Neural progenitor cell (in vitro differentiated cells): ENCODE measurements around the gene NOP58. TPM values are rescaled to one million over a fixed set of nuclear protein-coding genes. Genes with fewer than 3 reads are reported as not detected.

Experiments
- DNase-seq: peaks from one replicate; pipeline ENCODE4 v3.0.0-alpha.2; 2016; ENCODE audit warnings: low spot score
- H2AFZ ChIP-seq: fragments of 200-600 bp; sonication (generic); replicated peaks from 2 replicates; pipeline ENCODE4 v1.6.1; 2016; ENCODE audit warnings: antibody characterized with exemption
- H3F3A ChIP-seq: fragments of 200-600 bp; sonication (generic); 2 replicates; pipeline ENCODE4 v1.6.1; 2016; ENCODE audit warnings: antibody characterized with exemption, low read depth
- H3K27ac ChIP-seq: fragments of 200-600 bp; sonication (generic); 2 replicates; pipeline ENCODE4 v1.5.1; 2016; ENCODE audit warnings: mild to moderate bottlenecking
- H3K27me3 ChIP-seq: fragments of 200-600 bp; sonication (generic); 2 replicates; pipeline ENCODE4 v1.6.1; 2016; ENCODE audit warnings: mild to moderate bottlenecking, moderate library complexity
- H3K36me3 ChIP-seq: fragments of 200-600 bp; sonication (generic); 2 replicates; pipeline ENCODE4 v1.5.1; 2016
- H3K4me1 ChIP-seq: fragments of 200-600 bp; sonication (generic); 2 replicates; pipeline ENCODE4 v1.6.1; 2016; ENCODE audit warnings: mixed run types
- H3K4me2 ChIP-seq: fragments of 200-600 bp; sonication (generic); 2 replicates; pipeline ENCODE4 v1.6.1; 2016
- H3K4me3 ChIP-seq: fragments of 200-600 bp; sonication (generic); 2 replicates; pipeline ENCODE4 v1.5.1; 2016
- H3K79me2 ChIP-seq: fragments of 200-600 bp; sonication (generic); 2 replicates; pipeline ENCODE4 v1.6.1; 2016; ENCODE audit warnings: low read depth
- H3K9ac ChIP-seq: fragments of 200-600 bp; sonication (generic); 2 replicates; pipeline ENCODE4 v1.6.1; 2016
- H3K9me3 ChIP-seq: fragments of 200-600 bp; sonication (generic); 2 replicates; pipeline ENCODE4 v1.5.1; 2016; ENCODE audit warnings: low read depth
- H4K20me1 ChIP-seq: fragments of 200-600 bp; sonication (generic); 2 replicates; pipeline ENCODE4 v1.6.1; 2016; ENCODE audit warnings: low read depth
- H3K27ac Mint-ChIP-seq: 3 replicates; pipeline ENCODE4 v1.8.0; 2021; ENCODE audit warnings: mixed read lengths
- H3K27me3 Mint-ChIP-seq: 2 replicates; pipeline ENCODE4 v1.8.0; 2022; ENCODE audit warnings: low read depth, mild to moderate bottlenecking, inconsistent platforms, moderate library complexity, mixed read lengths; ENCODE audit not compliant: insufficient read depth
- H3K36me3 Mint-ChIP-seq: 3 replicates; pipeline ENCODE4 v1.8.0; 2021; ENCODE audit warnings: mixed read lengths
- H3K4me1 Mint-ChIP-seq: 3 replicates; pipeline ENCODE4 v1.8.0; 2021; ENCODE audit warnings: mixed read lengths
- H3K4me3 Mint-ChIP-seq: 3 replicates; pipeline ENCODE4 v1.8.0; 2021; ENCODE audit warnings: mild to moderate bottlenecking, moderate library complexity, mixed read lengths
- H3K9me3 Mint-ChIP-seq: 3 replicates; pipeline ENCODE4 v1.8.0; 2020; ENCODE audit warnings: mixed read lengths
- CTCF ChIP-seq: fragments of 200-600 bp; sonication (generic); IDR thresholded peaks from 2 replicates; pipeline ENCODE4 v1.5.1; 2017; ENCODE audit warnings: antibody characterized with exemption, mild to moderate bottlenecking
- EZH2 ChIP-seq: fragments of 200-600 bp; sonication (generic); IDR thresholded peaks from 2 replicates; pipeline ENCODE4 v1.6.1; 2017; ENCODE audit warnings: antibody characterized with exemption, mild to moderate bottlenecking, moderate library complexity
- EZH2phosphoT487 ChIP-seq: fragments of 200-600 bp; sonication (generic); IDR thresholded peaks from 2 replicates; pipeline ENCODE4 v1.6.1; 2017; ENCODE audit warnings: antibody characterized with exemption
- total RNA-seq: library from RNA; depleted of rRNA; stranded (reverse); fragments of >200 nt; gene quantifications from 2 replicates; pipeline ENCODE4 v1.2.3, GENCODE V29; 2015; ENCODE audit warnings: low replicate concordance

NOP58 gene
- total RNA-seq, 1 donor from 2014 or later, result 112 TPM

GRCh38 chr2:202278036-202278760, 12.6 kb downstream of the NOP58 start:
- peaks cover 32% of the 10 kb centered on the region for H3K36me3 ChIP-seq
- H3K36me3 Mint-ChIP-seq, result peaks cover 13% of the 10 kb centered on the region
- H3K4me3 Mint-ChIP-seq, result no peak overlapping the region

GRCh38 chr2:202278944-202279343, 13.4 kb downstream of the NOP58 start:
- Histone ChIP-seq H3K36me3 (peaks cover 32% of the 10 kb centered on the region), H3K27me3 (no peaks in the 10 kb centered on the region), H2AFZ (no peak overlapping the region), H3K79me2 (peaks cover 82% of the 10 kb centered on the region), H3K4me1 (no peaks in the 10 kb centered on the region), H3F3A (peaks cover 50% of the 10 kb centered on the region), H3K9ac (no peak overlapping the region), H3K4me3 (no peak overlapping the region), H3K27ac (no peak overlapping the region), H4K20me1 (peaks cover 62% of the 10 kb centered on the region), H3K4me2 (no peak overlapping the region), H3K9me3 (no peaks in the 10 kb centered on the region)
- TF ChIP-seq EZH2phosphoT487 (no peak), EZH2 (no peak), CTCF (peak; percentile 59)
- Mint-ChIP-seq H3K4me1 (no peaks in the 10 kb centered on the region), H3K4me3 (no peak overlapping the region), H3K27ac (no peak overlapping the region), H3K27me3 (no peaks in the 10 kb centered on the region), H3K36me3 (peaks cover 13% of the 10 kb centered on the region), H3K9me3 (no peaks in the 10 kb centered on the region)
- DNase-seq, result peak; percentile 32

More at GRCh38 chr2:202278036-202278760, 12.6 kb downstream of the NOP58 start:
- H3K27me3 ChIP-seq, result no peaks in the 10 kb centered on the region
- no peak overlapping the region for H3K9ac ChIP-seq
- no peaks in the 10 kb centered on the region for H3K4me1 ChIP-seq
- DNase-seq, result no peak
- H3K27ac ChIP-seq, result no peak overlapping the region
- H3K9me3 ChIP-seq, result no peaks in the 10 kb centered on the region
- peaks cover 69% of the 10 kb centered on the region for H4K20me1 ChIP-seq
- no peak overlapping the region for H2AFZ ChIP-seq
- Mint-ChIP-seq H3K27me3 (no peaks in the 10 kb centered on the region), H3K9me3 (no peaks in the 10 kb centered on the region), H3K4me1 (no peaks in the 10 kb centered on the region), H3K27ac (no peak overlapping the region)
- no peak overlapping the region for H3K4me2 ChIP-seq
- TF ChIP-seq EZH2 (no peak), CTCF (no peak), EZH2phosphoT487 (no peak)
- peaks cover 47% of the 10 kb centered on the region for H3F3A ChIP-seq
- peaks cover 86% of the 10 kb centered on the region for H3K79me2 ChIP-seq
- no peak overlapping the region for H3K4me3 ChIP-seq

GRCh38 chr2:202286595-202286994, 21.0 kb downstream of the NOP58 start:
- H3K4me1 ChIP-seq, result no peaks in the 10 kb centered on the region
- no peak for DNase-seq
- Mint-ChIP-seq H3K36me3 (peaks cover 30% of the 10 kb centered on the region), H3K4me1 (no peaks in the 10 kb centered on the region), H3K9me3 (no peaks in the 10 kb centered on the region), H3K4me3 (no peak overlapping the region), H3K27ac (no peak overlapping the region), H3K27me3 (peaks cover 2% of the 10 kb centered on the region)
- no peaks in the 10 kb centered on the region for H3K9me3 ChIP-seq
- H3K9ac ChIP-seq, result no peak overlapping the region
- H3K79me2 ChIP-seq, result peaks cover 23% of the 10 kb centered on the region
- H3K27me3 ChIP-seq, result no peaks in the 10 kb centered on the region
- no peaks in the 10 kb centered on the region for H4K20me1 ChIP-seq
- no peak overlapping the region for H2AFZ ChIP-seq
- peaks cover 53% of the 10 kb centered on the region for H3K36me3 ChIP-seq
- no peak for TF ChIP-seq EZH2phosphoT487
- TF ChIP-seq EZH2, result no peak
- no peak for TF ChIP-seq CTCF
- no peak overlapping the region for H3K4me3 ChIP-seq
- H3K27ac ChIP-seq, result no peak overlapping the region
- H3K4me2 ChIP-seq, result no peak overlapping the region
- H3F3A ChIP-seq, result peaks cover 6% of the 10 kb centered on the region
